Stomach (tissue), 9 donors: ENCODE results near the gene ZNF554. TPM values are rescaled to one million over a fixed set of nuclear protein-coding genes. Genes with fewer than 3 reads are reported as not detected.

Experiments used
- DNase-seq, 2 donors: peaks; one replicate each; pipeline versions ENCODE4 v3.0.0 to v3.0.0-alpha.2; 2013 to 2019
- H3K27ac ChIP-seq, 5 donors: fragments of 200-600 bp in 4 of 5; sonication (generic) in 4 of 5; one replicate each; pipeline ENCODE4 v1.5.1; 2013 to 2019; ENCODE audit warnings: mild to moderate bottlenecking in 1 of 5, moderate library complexity in 1 of 5
- H3K27me3 ChIP-seq, 3 donors: fragments of 200-600 bp; sonication (generic); one replicate each; pipeline ENCODE4 v1.5.1; 2017 to 2019; ENCODE audit warnings: mixed run types in 1 of 3
- H3K36me3 ChIP-seq, 4 donors: fragments of 200-600 bp; sonication (generic); 1 replicate in 3 of 4; 2 replicates in 1 of 4; pipeline ENCODE4 v1.5.1; 2016 to 2019
- H3K4me1 ChIP-seq, 4 donors: fragments of 200-600 bp; sonication (generic); one replicate each; pipeline ENCODE4 v1.5.1; 2016 to 2019
- H3K4me3 ChIP-seq, 4 donors: fragments of 200-600 bp; sonication (generic) in 3 of 4; one replicate each; pipeline ENCODE4 v1.5.1; 2016 to 2019; ENCODE audit warnings: mild to moderate bottlenecking in 1 of 4
- H3K9me3 ChIP-seq, 4 donors: fragments of 200-600 bp; sonication (generic); one replicate each; pipeline ENCODE4 v1.5.1; 2016 to 2019
- EP300 ChIP-seq: sonication (generic); formaldehyde crosslinking; IDR thresholded peaks from one replicate; pipeline ENCODE4 v1.6.1; 2017; ENCODE audit warnings: antibody characterized with exemption
- POLR2A ChIP-seq, 4 donors: fragments of 450-650 bp; IDR thresholded peaks; one replicate each; pipeline ENCODE4 v1.6.1; 2016; ENCODE audit warnings: antibody characterized with exemption in 4 of 4, control low read depth in 2 of 4, mild to moderate bottlenecking in 1 of 4, moderate library complexity in 1 of 4
- POLR2AphosphoS5 ChIP-seq, 3 donors: sonication (generic); formaldehyde crosslinking; IDR thresholded peaks; one replicate each; pipeline ENCODE4 v1.6.1; 2016; ENCODE audit warnings: antibody characterized with exemption in 3 of 3
- WGBS, 5 donors: extraction: QIAGEN DNeasy Blood & Tissue Kit in 3 of 5; methylation state at CpG; one replicate each; pipeline versions ENCODE4 v1.1.5 to v1.1.7; 2013 to 2018; 5-methylcytosine and 5-hydroxymethylcytosine counted together
- intact Hi-C: fragments of 100-400 bp; cut with DNase I; formaldehyde crosslinking; loops from one replicate; pipeline ENCODE4 v1.15.1; 2023; ENCODE audit warnings: low total_unique reads
- polyA plus RNA-seq, 3 donors: library from polyadenylated mRNA; stranded (reverse); fragments of 200-250 nt; gene quantifications; one replicate each; pipeline ENCODE4 v1.2.3, GENCODE V29; 2013
- total RNA-seq, 5 donors: library from RNA; depleted of rRNA; stranded (reverse); fragments of >200 nt; gene quantifications; one replicate each; pipeline versions ENCODE4 v1.1.0 to v1.2.3, GENCODE V29; 2014 to 2016
- TF ChIP-seq, protein P1 (sequence below), 7 experiments: fragments of 450-650 bp in 4 of 7; fragments of 200-600 bp in 3 of 7; sonication (generic) in 3 of 7; IDR thresholded peaks; one replicate each; pipeline ENCODE4 v1.5.1; 2016 to 2019; ENCODE audit warnings: antibody characterized with exemption in 7 of 7, control low read depth in 2 of 7, mild to moderate bottlenecking in 1 of 7
- donor health status: healthy with polysubstance abuse.
- donor health status: Bipolar disorder and iron deficiency.
- donor health status: healthy.

Gene ZNF554
- total and polyA plus RNA-seq, 8 donors = 0.58 to 21.4 (median 3.1) TPM

DNA sequence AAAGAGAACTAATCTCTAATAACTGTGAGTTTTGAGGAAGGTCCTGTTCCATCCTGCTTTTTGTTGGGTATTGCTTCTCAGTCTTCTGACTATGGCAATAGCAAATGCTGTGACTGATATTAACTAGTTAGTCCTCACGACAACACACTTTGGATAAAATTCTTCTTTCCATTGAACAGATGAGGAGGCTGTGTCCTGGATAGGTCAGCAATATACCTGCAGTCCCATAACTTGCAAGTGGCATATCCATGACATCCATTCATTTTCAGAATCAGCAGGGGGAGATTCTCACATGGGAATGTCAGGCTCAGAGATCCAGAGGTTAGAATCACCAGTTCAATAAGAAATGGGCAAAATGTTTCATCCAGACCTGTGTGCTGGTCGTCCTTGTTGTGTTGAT, 7.4 kb downstream of the ZNF554 start:
- intact Hi-C loops = no loop called here
- H3K4me3 ChIP-seq = no peak overlapping the region

DNA sequence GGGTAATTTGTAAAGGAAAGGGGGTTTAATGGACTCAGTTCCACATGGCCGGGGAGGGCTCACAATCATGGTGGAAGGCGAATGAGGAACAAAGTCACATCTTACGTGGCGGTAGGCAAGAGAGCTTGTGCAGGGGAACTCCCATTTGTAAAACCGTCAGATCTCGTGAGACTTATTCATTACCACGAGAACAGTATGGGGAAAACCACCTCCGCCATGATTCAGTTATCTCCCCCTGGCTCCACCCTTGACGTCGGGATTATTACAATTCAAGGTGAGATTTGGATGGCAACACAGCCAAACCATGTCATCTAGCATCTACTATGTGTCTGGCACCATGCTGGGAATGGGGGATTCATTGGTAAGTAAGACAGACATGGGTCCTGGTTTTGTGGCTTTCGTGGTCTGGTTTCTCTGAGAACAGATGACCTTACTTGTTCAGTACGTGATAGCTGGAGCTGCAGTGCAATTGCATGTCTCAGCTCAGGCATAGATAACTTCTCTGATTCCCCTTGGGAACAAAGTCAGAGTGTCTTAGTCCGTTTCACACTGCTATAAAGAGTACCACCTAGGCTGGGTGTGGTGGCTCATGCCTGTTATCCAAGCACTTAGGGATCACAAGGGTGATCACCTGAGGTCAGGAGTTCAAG, 8.3 kb downstream of the ZNF554 start:
- H3K4me1 ChIP-seq = no peaks in the 10 kb centered on the region
- intact Hi-C loops = no loop called here
- TF ChIP-seq POLR2A (IDR thresholded peaks at IDR 0.05) = no peak
- TF ChIP-seq POLR2AphosphoS5 (IDR thresholded peaks at IDR 0.05) = no peak
- no peak for TF ChIP-seq EP300
- TF ChIP-seq, protein P1, sequence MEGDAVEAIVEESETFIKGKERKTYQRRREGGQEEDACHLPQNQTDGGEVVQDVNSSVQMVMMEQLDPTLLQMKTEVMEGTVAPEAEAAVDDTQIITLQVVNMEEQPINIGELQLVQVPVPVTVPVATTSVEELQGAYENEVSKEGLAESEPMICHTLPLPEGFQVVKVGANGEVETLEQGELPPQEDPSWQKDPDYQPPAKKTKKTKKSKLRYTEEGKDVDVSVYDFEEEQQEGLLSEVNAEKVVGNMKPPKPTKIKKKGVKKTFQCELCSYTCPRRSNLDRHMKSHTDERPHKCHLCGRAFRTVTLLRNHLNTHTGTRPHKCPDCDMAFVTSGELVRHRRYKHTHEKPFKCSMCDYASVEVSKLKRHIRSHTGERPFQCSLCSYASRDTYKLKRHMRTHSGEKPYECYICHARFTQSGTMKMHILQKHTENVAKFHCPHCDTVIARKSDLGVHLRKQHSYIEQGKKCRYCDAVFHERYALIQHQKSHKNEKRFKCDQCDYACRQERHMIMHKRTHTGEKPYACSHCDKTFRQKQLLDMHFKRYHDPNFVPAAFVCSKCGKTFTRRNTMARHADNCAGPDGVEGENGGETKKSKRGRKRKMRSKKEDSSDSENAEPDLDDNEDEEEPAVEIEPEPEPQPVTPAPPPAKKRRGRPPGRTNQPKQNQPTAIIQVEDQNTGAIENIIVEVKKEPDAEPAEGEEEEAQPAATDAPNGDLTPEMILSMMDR (IDR thresholded peaks at IDR 0.05) = no peak
- H3K27ac ChIP-seq = no peak overlapping the region
- DNase-seq = no peak
- H3K9me3 ChIP-seq = peaks cover 4 to 57% (median 37%) of the 10 kb centered on the region in 4 donors
- H3K27me3 ChIP-seq = no peaks in the 10 kb centered on the region
- no peak overlapping the region for H3K4me3 ChIP-seq
- H3K36me3 ChIP-seq = peaks cover 10 to 91% (median 51%) of the 10 kb centered on the region in 4 donors
- WGBS, 5 donors = 91 to 95% (median 92%) methylated on average over 12 to 13 of the region's 13 CpGs

More for the DNA sequence above, 7.4 kb downstream of the ZNF554 start:
- Histone ChIP-seq H3K9me3 (peaks cover 4 to 48% (median 29%) of the 10 kb centered on the region in 4 donors), H3K36me3 (peaks cover under 1 to 88% (median 46%) of the 10 kb centered on the region in 4 donors), H3K4me1 (no peaks in the 10 kb centered on the region), H3K27ac (no peak overlapping the region), H3K27me3 (no peaks in the 10 kb centered on the region)
- no peak for DNase-seq
- TF ChIP-seq, protein P1 (IDR thresholded peaks at IDR 0.05) = no peak
- no peak for TF ChIP-seq EP300
- no peak for TF ChIP-seq POLR2AphosphoS5 (IDR thresholded peaks at IDR 0.05)
- no peak for TF ChIP-seq POLR2A (IDR thresholded peaks at IDR 0.05)
- 93 to 100% (median 96%) methylated on average over 1 to 2 of the region's 2 CpGs for WGBS, 5 donors

DNA sequence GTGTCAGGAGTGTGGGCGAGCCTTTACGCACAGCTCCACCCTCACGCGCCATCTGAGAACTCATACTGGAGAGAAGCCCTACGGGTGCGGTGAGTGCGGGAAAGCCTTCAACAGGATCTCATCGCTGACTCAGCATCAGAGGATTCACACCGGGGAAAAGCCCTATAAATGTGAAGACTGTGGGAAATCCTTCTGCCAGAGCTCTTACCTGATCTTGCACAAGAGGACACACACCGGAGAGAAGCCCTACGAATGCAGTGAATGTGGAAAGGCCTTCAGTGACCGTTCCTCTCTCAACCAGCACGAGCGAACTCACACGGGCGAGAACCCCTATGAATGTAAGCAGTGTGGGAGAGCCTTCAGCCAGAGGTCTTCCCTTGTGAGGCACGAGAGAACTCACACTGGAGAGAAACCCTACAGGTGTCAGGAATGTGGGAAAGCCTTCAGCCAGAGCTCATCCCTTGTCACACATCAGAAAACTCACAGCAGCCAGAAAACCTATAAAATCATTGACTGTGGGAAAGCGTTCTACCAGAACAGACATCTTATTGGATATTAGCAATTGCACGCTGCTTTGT, 14.7 kb downstream of the ZNF554 start:
- H3K9me3 ChIP-seq = peaks cover 21 to 98% (median 72%) of the 10 kb centered on the region in 4 donors
- H3K4me3 ChIP-seq = no peak overlapping the region
- H3K4me1 ChIP-seq = no peaks in the 10 kb centered on the region
- no peak for DNase-seq
- WGBS, 5 donors = 95 to 99% (median 97%) methylated on average over 19 of the region's 19 CpGs
- no peaks in the 10 kb centered on the region for H3K27me3 ChIP-seq
- TF ChIP-seq EP300 (no peak), POLR2AphosphoS5 (IDR thresholded peaks at IDR 0.05) (no peak), POLR2A (IDR thresholded peaks at IDR 0.05) (no peak)
- TF ChIP-seq, protein P1 (IDR thresholded peaks at IDR 0.05) = no peak
- H3K27ac ChIP-seq = no peak overlapping the region
- peaks cover 22 to 77% (median 37%) of the 10 kb centered on the region in 4 donors for H3K36me3 ChIP-seq
- intact Hi-C loops = no loop called here

DNA sequence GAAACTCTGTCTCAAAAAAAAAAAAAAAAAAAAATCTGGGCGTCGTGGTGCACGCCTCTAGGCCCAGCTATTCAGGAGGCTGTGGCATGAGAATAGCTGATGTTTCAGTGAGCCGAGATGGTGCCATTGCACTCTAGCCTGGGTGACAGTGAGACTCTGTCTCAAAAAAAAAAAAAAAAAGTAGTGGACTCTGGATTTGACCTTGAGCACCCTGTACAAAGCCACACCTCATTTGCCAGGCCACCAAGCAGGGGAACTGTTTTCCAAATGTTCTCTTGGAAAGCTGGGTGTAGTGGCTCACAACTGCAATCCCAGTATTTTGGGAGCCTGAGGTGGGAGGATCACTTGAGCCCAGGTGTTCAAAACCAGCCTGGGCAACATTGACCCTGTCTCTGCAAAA, 17.8 kb downstream of the ZNF554 start:
- Histone ChIP-seq H3K36me3 (peaks cover 17 to 47% (median 30%) of the 10 kb centered on the region in 4 donors), H3K4me1 (peaks cover 6 to 12% (median 6%) of the 10 kb centered on the region in 4 donors), H3K27me3 (no peaks in the 10 kb centered on the region), H3K9me3 (peaks cover 17 to 68% (median 56%) of the 10 kb centered on the region in 4 donors), H3K27ac (no peak overlapping the region), H3K4me3 (no peak overlapping the region)
- 78 to 98% (median 86%) methylated on average over 4 of the region's 4 CpGs for WGBS, 5 donors
- TF ChIP-seq, protein P1 (IDR thresholded peaks at IDR 0.05) = no peak
- TF ChIP-seq POLR2AphosphoS5 (IDR thresholded peaks at IDR 0.05) (no peak), POLR2A (IDR thresholded peaks at IDR 0.05) (no peak), EP300 (no peak)
- no peak for DNase-seq
- intact Hi-C loops = no loop called here
